Left lobe of liver (tissue), 2 donors: Measurements from ENCODE around the gene MROH2A. TPM values are rescaled to one million over a fixed set of nuclear protein-coding genes. Genes with fewer than 3 reads are reported as not detected.

Source experiments
- ATAC-seq: fragments of 200-7000 bp; cut with Tn5 transposase; one replicate; pipeline ENCODE4 v1.9.1; 2020; ENCODE audit warnings: mild to moderate bottlenecking, moderate library complexity
- DNase-seq: peaks from one replicate; pipeline ENCODE4 v3.0.0-alpha.2; 2020; ENCODE audit warnings: low spot score
- total RNA-seq: library from RNA; stranded (reverse); gene quantifications from one replicate; pipeline ENCODE4 v1.2.1, GENCODE V29; 2021
- donor health status: DM: no; HTN: no; CAD: no; lungs with moderate emphysema.
- donor health status: DM: no; HTN: yes; CAD: no.

The MROH2A gene
- total RNA-seq, 1 donor from 2014 or later, result 6.6 TPM

- ATAC-seq, result peak; percentile 65
- DNase-seq, result peak; percentile 87
These were observed 13.9 kb upstream of the MROH2A start for GRCh38 chr2:233764264-233764663.

GRCh38 chr2:233764761-233765160 lies 13.4 kb upstream of the MROH2A start:
- DNase-seq (peak; percentile 60), ATAC-seq (peak; percentile 2)

- ATAC-seq, result no peak
- DNase-seq, result no peak
These were observed 11.7 kb upstream of the MROH2A start for GRCh38 chr2:233766416-233766815.

- no peak for ATAC-seq
These were observed 10.1 kb upstream of the MROH2A start for GRCh38 chr2:233768076-233768475.

GRCh38 chr2:233769260-233769659 lies 8.9 kb upstream of the MROH2A start:
- no peak for DNase-seq
- no peak for ATAC-seq

More at GRCh38 chr2:233768076-233768475, 10.1 kb upstream of the MROH2A start:
- DNase-seq, result no peak

GRCh38 chr2:233772153-233772552 lies 6.0 kb upstream of the MROH2A start:
- ATAC-seq (no peak), DNase-seq (no peak)

GRCh38 chr2:233772583-233772982 lies 5.5 kb upstream of the MROH2A start:
- ATAC-seq (no peak), DNase-seq (no peak)

GRCh38 chr2:233773854-233774253 lies 4.3 kb upstream of the MROH2A start:
- ATAC-seq (no peak), DNase-seq (no peak)

- ATAC-seq (peak; percentile 33), DNase-seq (no peak)
These were observed 2.7 kb upstream of the MROH2A start for GRCh38 chr2:233775414-233775813.

GRCh38 chr2:233779722-233780121 lies 1.6 kb downstream of the MROH2A start:
- no peak for ATAC-seq

GRCh38 chr2:233780771-233781170 lies 2.6 kb downstream of the MROH2A start:
- ATAC-seq (no peak), DNase-seq (no peak)

More at GRCh38 chr2:233779722-233780121, 1.6 kb downstream of the MROH2A start:
- no peak for DNase-seq

- no peak for DNase-seq
- ATAC-seq, result peak; percentile 11
These were observed 11.4 kb downstream of the MROH2A start for GRCh38 chr2:233789554-233789953.

GRCh38 chr2:233791151-233791882 lies 13.2 kb downstream of the MROH2A start:
- DNase-seq, result no peak
- ATAC-seq, result no peak

GRCh38 chr2:233791883-233792329 lies 13.8 kb downstream of the MROH2A start:
- ATAC-seq (no peak), DNase-seq (no peak)

GRCh38 chr2:233792720-233793119 lies 14.6 kb downstream of the MROH2A start:
- no peak for DNase-seq
- ATAC-seq, result no peak

- ATAC-seq, result no peak
- DNase-seq, result no peak
These were observed 15.5 kb downstream of the MROH2A start for GRCh38 chr2:233793465-233794127.

GRCh38 chr2:233794128-233794658 lies 16.1 kb downstream of the MROH2A start:
- ATAC-seq (no peak), DNase-seq (no peak)

GRCh38 chr2:233795735-233796171 lies 17.6 kb downstream of the MROH2A start:
- no peak for DNase-seq

GRCh38 chr2:233796254-233796653 lies 18.1 kb downstream of the MROH2A start:
- ATAC-seq (no peak), DNase-seq (no peak)

More at GRCh38 chr2:233795735-233796171, 17.6 kb downstream of the MROH2A start:
- no peak for ATAC-seq

GRCh38 chr2:233798335-233799086 lies 20.4 kb downstream of the MROH2A start:
- DNase-seq, result peak; percentile 18
- ATAC-seq, result no peak

- DNase-seq, result peak; percentile 22
- no peak for ATAC-seq
These were observed 21.0 kb downstream of the MROH2A start for GRCh38 chr2:233799087-233799665.
